22Rv1 (cell line): Measurements from ENCODE around the gene COL8A1.

Experiments
- H3K27ac ChIP-seq: fragments of 450-650 bp; 2 replicates; pipeline ENCODE4 v1.5.1; 2017
- ZFX ChIP-seq: fragments of 450-650 bp; IDR thresholded peaks from 2 replicates; pipeline ENCODE4 v1.6.1; 2017; ENCODE audit warnings: antibody characterized with exemption, borderline replicate concordance
- TF ChIP-seq, protein P1 (sequence below): fragments of 450-650 bp; IDR thresholded peaks from 2 replicates; pipeline ENCODE4 v1.5.1; 2017; ENCODE audit warnings: mild to moderate bottlenecking

The COL8A1 gene

DNA sequence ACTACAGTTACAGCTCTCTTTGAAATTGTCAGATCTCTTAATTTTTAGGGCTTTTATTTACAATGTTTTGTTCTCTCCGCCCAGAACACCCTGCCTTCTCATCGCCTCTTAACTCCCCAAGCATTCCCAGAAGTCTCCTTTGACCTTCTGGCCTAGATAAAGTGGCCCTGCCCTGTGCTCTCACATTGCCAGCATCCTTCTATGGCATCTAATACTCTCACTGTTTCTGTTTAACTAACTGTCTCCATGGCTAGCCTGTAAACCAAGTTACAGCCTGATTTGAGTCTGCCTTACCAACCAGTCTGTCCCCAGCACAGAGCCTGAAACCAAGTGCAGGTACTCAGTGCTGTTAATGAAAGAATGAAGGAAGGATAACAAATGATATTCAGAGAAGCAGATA, 19.9 kb downstream of the COL8A1 start:
- no peak overlapping the region for H3K27ac ChIP-seq

GRCh38 chr3:99659032-99659431, 20.6 kb downstream of the COL8A1 start:
- no peak for TF ChIP-seq ZFX
- TF ChIP-seq, protein P1, sequence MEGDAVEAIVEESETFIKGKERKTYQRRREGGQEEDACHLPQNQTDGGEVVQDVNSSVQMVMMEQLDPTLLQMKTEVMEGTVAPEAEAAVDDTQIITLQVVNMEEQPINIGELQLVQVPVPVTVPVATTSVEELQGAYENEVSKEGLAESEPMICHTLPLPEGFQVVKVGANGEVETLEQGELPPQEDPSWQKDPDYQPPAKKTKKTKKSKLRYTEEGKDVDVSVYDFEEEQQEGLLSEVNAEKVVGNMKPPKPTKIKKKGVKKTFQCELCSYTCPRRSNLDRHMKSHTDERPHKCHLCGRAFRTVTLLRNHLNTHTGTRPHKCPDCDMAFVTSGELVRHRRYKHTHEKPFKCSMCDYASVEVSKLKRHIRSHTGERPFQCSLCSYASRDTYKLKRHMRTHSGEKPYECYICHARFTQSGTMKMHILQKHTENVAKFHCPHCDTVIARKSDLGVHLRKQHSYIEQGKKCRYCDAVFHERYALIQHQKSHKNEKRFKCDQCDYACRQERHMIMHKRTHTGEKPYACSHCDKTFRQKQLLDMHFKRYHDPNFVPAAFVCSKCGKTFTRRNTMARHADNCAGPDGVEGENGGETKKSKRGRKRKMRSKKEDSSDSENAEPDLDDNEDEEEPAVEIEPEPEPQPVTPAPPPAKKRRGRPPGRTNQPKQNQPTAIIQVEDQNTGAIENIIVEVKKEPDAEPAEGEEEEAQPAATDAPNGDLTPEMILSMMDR, result no peak
- no peak overlapping the region for H3K27ac ChIP-seq

More for the DNA sequence above, 19.9 kb downstream of the COL8A1 start:
- TF ChIP-seq, protein P1, result no peak
- no peak for TF ChIP-seq ZFX

DNA sequence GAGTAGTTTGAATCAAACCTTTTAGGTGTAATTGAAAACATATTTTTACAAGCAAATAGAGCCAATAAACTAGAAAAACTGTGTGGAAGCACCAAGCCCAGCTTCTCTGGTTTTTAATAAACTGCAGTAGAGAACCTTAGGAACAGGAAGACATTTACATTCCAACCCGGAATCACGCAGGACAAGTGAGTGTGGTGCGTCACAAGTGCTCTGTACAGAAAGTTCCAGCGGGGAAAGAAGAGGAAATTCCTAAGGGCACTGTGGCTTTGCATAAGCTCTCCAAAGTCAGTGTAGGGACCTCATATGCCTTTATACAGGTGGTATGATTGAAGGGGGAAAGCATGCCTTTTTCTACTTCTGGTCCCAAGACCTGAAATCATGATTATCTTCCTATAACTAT, 21.6 kb downstream of the COL8A1 start:
- no peak overlapping the region for H3K27ac ChIP-seq
- TF ChIP-seq, protein P1, result no peak
- TF ChIP-seq ZFX, result no peak

DNA sequence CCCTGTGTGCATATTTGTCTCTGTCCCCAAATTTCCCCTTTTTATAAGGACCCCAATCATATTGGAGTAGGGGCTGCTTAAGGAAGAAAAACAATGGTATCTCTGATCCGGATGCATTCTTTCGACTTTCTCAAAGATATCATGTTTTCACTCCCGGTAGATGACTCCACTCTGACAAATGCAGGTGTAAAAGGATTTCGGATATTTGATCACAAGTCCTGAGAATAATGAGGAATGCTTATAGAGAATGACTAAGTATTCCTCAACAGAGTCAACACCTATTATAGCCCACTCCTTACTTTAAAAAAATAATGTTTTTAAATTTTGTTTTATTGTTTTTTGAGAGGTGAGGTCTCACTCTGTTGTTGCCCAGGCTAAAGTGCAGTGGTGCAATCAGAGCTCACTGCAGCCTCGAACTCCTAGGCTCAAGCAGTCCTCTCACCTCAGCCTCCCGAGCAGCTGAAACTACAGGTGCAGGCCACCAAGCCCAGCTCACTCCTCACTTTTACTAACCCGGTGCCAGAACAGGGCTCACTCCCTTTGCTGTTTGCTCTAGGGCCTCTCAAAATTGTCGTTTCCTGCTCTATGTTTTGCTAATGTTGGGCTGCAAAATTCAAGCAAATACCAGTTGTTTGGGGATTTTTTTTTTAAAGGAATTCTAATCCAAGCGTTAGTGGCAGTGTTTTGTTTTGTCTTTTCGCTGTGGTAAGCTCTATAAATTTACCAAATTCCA, 24.6 kb downstream of the COL8A1 start:
- TF ChIP-seq, protein P1, result no peak
- no peak for TF ChIP-seq ZFX
- H3K27ac ChIP-seq, result no peak overlapping the region

GRCh38 chr3:99663977-99664376, 25.6 kb downstream of the COL8A1 start:
- H3K27ac ChIP-seq, result no peak overlapping the region
- TF ChIP-seq ZFX, result no peak
- TF ChIP-seq, protein P1, result no peak

- TF ChIP-seq, protein P1, result no peak
- no peak for TF ChIP-seq ZFX
- H3K27ac ChIP-seq, result no peak overlapping the region
Measured at GRCh38 chr3:99665017-99665416, 26.6 kb downstream of the COL8A1 start.

- no peak for TF ChIP-seq ZFX
- TF ChIP-seq, protein P1, result no peak
- no peak overlapping the region for H3K27ac ChIP-seq
Measured at GRCh38 chr3:99666201-99666600, 27.8 kb downstream of the COL8A1 start.
